Stimulated activated CD4-positive, alpha-beta T cell treated with anti-CD3 and anti-CD28 coated beads, TNF-alpha, amount 100 ng/mL, for 48 hours (primary cell): ENCODE measurements around the gene GSTA4.
"Not testable (repeated sequence)": the region's sequence is repeated elsewhere in the genome, so short reads cannot be mapped to it uniquely, and the experiment has no call there.

Experiments used
- DNase-seq, 3 donors: peaks; one replicate each; pipeline ENCODE4 v3.0.0-alpha.2; 2020; ENCODE audit warnings: low read depth in 3 of 3

Gene GSTA4

DNA sequence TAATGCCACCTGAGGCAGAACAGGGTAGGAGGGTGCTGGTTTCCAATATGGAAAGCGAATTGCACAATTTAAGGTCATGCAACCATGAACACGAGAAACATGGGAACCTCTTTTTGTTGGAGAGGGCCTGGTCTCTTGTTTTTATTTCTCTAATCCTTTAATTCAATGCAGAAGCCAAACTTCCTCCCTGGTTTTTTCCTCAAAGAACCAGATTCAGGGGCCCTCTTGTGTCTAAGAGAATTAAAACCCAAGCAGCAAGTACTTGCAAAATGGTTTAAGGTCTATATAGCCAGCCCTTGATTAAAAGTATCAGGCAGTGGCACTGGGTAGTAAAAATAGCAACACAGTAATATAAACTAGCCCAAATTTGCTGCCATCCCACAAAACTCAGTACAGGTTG is 19.5 kb downstream of the GSTA4 start:
- no peak for DNase-seq

DNA sequence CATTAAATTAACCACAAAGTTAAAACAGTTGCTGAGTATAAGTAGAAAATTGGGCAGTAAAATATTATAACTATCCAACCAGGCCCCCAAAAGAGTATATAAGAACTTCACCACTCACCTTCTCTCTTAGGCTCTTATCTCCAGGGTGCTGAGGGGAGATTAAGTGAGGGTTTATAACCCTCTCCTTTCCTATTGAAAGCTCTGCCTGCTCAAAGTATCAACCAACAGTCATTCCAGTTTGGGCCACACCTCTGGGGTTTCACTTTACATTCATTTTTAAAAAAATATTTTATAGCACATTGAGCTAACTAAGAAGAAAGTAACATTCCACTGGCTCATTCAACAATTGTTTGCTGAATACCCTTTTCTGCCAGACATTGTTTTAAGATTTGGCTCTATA is 22.1 kb downstream of the GSTA4 start:
- no peak for DNase-seq

DNA sequence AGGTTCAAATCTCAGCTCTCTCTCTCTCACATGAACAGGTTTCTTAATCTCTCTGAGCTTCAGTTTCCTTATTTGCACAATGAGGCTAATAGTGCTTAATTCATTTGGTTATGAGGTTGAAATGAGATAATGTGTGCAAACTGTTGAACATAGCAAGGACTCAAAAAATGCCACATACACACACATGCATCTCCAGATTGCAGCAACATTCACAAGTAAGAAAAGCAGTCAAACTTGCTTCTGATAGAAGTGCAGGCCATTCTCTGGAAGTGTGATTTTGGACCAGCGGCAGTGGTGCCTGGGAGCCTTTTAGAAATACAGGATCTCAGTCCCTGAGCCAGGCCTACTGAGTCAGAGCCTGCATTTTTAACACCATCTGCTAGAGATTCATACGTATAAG is 25.7 kb downstream of the GSTA4 start:
- no peak for DNase-seq

DNA sequence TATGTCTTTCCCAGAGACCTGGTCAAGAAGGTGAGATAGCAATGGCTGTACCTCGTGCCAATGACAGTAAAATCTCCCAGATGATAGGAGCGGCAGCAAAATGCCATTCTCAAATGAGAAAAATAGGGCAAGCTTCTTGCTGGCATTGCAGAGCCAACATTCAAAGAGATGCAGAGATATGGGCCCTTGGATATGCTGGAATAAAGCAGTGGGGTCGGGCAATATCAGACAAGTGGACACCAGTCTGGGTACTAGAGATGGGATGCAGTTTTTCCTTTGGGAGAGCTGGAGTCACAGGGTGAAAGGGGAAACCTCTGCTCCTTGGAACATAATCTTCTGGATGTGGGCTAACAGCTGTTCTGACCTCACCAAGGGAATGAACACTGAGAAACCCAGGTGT is 29.0 kb downstream of the GSTA4 start:
- no peak for DNase-seq

DNA sequence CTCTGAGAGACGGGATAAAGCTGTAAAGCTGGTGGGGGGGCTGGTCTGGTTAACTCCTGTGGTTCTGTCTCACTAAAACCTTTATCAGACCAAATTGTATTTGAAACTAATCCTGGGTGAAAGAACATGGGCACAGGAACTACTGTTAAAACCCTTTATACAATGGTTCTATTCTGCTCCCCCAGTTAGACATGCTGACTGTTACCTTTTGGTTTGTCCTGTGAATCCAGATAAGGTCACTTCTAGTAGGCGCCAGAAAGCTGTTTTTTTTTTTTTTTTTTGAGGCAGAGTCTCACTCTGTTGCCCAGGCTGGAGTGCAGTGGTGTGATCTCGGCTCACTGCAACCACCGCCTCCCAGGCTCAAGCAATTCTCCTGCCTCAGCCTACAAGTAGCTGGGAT is 29.7 kb downstream of the GSTA4 start:
- DNase-seq, result no peak

DNA sequence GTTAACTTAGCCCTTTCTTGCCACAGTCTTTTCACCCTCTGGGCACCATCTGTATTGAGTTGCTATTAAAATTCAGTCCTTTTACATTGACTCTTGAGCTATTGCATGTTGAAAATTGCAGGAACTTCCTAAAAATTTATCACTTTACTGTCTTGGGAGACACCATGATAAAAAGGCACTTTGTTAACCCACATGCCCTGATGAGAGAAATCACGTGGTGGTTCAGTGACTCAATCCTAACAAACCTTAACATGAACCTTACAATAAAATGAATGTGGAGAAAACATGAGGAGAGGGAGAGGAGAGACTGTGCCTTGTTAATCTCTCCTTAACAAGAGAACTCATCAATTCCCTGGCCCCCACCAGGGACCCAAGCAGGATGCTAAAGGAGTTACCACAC is 30.8 kb downstream of the GSTA4 start:
- DNase-seq, result no peak

DNA sequence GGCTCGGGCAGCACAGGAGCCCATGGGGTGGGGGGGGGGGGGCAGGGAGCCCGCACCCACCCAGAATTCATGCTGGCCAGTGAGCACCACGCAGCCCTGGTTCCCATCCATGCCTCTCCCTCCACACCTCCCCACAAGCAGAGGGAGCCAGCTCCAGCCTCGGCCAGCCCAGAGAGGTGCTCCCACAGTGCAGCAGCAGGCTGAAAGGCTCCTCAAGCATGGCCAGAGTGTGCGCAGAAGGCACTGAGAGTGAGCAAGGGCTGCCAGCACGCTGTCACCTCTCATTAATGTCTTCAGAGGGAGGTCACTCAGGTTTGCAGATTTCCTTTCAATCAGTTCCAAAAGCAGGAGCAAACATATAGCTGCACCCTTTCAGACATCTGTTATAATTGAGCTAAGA is 32.4 kb downstream of the GSTA4 start:
- no peak for DNase-seq

DNA sequence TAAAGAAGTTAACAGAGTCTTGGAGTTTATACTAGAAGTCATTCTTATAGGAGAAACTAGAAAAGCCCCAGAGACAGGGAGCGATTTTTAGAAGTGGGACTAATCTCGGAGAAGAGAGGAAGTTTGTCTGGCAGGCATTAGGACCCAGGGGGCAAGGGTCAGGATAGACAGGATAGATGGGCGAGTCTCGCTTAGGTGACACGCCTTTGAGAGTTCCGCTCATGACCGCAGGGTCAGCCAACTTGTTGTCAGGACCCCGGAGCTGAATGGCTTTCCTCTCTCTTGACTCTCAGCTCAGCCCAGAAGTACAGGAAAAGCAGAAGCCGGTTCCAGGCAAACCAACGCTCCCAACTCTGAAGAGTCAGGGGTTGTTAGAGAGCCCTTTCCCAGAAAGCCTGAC is 34.1 kb downstream of the GSTA4 start:
- DNase-seq, result not testable (repeated sequence)

DNA sequence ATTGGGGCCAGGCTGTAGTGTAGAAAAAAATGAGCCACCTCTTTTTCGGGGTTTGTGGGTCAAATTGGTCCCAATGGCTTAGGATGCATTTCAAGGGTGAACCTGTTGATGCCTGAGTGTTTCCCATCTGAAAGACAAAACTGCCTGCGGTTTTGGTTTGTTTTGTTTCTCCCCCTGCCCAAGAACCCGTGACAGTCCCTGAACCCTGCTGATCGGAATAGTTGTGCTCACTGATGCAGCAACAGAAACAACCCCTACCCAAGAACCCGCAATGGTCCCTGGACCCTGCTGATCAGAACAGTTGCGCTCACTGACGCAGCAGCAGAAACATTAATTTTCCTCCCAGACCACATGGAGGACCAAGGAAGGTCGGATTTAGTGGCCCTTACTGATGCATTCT is 34.9 kb downstream of the GSTA4 start:
- not testable (repeated sequence) for DNase-seq

DNA sequence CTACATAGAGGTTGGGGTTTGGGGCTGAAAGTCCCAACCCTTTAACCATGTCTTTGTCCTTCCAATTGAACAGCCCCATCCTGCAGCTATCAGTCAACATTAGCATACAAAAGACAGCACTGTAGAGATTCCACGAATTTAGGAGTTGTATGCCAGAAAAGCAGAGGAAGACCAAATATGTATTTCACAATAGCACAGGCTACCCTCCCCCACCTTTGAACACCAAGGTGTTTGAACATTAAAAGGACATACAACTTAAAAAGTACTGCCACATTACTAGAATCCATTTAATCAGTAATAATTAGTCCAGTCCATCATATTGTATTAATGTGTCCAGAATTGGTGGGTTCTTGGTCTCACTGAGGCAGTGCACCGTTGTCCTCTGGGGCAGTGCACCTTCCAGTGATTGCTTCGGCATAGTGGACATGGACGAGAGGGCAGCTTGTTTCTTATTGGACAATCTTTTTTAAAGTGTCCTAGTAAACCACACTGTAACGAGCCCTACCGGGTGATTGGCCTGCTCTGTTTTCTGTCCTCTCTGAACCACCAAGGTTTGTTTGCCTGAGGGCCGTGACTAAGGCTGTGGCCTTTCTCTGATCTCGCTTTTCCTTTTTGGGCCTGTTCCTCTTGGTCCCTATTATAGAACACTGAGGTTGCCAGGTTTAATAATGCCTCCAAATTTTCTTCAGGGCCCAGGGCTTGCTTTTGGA is 36.4 kb downstream of the GSTA4 start:
- DNase-seq, result no peak

DNA sequence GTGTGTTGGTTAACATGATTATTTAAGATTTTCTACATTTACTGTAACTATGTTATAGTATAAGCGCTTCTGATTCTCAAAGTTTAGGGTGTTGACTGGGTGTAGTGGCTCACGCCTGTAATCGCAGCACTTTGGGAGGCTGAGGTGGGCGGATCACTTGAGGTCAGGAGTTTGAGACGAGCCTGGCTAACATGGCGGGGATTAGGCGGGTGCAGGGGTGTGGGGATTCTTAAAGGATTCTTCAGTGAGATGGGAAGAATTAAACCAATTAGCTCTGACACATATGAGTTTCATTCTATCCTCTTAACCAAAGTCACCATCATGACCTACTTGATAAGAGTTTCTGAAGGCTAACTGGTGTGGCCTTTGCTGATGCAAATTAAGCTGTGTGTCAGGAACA is 39.2 kb downstream of the GSTA4 start:
- DNase-seq, result no peak

DNA sequence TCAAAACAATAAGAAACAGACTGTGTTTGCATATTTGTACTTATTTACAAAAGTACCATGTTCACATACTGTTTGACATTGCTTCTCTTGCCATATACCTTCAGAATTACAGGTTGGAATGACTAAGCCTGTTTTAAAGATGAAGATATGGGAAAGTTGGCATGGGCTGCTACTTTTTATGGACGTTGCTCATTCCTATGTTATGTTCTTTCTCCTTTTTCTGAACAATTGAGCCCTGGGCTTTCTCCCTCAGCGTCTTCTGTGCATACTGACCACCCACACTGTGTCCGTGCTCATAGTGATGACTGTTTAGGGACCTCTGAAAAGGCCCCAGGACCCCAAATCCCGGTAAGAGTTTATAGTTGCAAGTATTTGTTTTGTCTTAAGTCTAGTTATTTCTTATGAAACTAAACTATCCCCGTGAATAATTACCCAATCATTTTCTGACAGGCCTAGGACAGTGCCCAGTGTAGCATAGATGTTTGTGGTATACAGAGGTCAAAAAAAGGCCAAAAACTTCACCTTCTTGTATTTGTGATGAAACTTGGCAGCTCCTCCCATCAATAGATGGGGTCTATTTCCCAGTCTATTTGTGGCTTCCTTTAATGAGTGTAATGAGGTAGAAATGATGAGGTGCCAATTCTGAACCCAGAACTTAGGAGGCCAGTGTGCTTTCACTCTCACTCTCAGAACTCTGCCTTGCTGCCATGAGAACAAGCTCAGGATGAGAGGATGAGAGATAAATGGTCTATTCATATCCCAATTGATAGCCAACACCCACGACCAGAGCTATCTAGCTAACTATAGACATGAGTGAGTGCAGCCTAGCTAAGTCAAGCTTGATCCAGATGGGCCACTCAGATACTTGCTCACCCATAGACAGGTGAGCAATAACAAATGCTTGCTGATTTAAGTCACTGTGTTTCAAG is 40.9 kb downstream of the GSTA4 start:
- DNase-seq, result no peak

DNA sequence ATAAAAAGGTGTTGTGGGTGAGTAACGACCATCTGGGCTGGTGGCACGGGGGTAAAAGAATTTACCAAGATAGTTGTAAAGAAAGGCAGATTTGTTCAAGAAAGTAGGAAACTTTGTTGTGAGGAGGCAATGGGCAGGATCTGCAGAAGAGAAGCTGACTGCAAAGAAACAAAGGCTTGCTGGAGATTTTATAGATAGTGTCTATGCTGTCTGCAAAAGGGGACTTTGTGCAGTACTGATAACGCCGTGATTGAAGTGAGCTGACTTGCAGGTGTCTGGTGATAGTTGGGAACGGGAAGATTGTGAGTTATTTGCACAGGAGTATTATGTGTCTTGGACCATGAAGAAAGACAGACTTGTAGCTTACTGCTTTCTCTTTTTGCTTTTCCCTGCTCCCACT is 48.8 kb downstream of the GSTA4 start:
- no peak for DNase-seq

DNA sequence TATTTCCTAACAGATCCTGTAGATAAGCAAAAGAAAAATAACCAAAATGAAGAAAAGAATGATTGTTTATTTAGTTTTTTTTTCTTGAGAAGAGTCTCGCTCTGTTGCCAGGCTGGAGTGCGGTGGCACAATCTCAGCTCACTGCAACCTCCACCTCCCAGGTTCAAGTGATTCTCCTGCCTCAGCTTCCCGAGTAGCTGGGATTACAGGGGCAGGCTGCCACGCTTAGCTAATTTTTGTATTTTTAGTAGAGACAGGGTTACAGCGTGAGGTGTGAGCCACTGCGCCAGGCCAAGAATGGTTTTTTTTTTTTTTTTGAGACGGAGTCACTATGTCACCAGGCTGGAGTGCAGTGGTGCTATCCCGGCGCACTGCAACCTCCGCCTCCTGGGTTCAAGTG is 52.3 kb downstream of the GSTA4 start:
- not testable (repeated sequence) for DNase-seq

DNA sequence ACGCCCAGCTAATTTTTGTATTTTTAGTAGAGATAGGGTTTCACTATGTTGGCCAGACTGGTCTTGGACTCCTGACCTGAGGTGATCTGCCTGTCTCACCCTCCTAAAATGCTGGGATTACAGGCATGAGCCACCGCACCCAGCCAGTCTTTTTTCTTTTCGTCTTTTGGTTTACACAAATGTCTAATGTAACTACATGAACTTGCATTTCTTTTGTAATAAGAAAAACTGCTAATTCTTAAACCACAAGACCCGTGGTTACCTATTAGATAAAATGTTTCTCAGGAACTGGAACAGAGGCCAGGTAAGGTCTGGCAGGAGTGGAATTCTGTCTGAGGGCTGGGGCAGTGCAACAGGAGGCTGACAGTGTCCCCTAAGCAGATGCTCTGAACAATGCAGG is 52.9 kb downstream of the GSTA4 start:
- no peak for DNase-seq

DNA sequence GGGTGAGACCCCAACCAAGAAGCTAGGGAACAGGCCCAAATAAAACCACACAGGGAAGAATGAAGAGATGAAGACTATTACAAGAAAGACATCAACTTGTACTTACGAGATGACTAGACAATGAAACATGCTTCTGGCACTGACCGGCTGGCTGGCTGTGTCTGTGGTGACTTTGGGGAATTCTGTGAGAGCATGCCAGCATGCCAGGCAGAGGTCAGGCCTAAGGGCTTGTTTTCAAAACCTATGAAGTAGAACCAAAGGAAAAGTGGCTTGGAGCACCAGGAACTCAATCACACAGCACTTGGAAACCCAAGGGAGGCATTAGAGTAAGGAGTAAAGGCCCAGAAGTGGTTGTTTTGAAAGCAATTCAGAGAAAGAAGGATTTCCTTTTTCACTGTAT is 57.2 kb downstream of the GSTA4 start:
- no peak for DNase-seq

DNA sequence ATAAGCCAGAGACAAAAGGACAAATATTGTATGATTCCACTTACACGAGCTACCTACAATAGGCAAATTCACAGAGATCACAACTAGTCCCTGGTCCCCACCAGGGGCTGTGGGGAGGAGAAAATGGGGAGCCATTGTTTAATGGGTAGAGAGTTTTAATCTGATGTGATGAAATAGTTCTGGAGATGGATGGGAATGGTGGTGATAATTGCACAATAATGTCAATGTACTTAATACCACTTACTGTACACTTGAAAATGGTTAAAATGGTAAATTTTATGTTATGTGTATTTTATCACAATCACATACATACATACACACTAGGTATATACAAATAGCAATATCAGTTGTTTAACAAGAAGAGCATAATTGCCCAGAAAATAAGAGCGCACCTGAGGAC is 61.3 kb downstream of the GSTA4 start:
- DNase-seq, result no peak

DNA sequence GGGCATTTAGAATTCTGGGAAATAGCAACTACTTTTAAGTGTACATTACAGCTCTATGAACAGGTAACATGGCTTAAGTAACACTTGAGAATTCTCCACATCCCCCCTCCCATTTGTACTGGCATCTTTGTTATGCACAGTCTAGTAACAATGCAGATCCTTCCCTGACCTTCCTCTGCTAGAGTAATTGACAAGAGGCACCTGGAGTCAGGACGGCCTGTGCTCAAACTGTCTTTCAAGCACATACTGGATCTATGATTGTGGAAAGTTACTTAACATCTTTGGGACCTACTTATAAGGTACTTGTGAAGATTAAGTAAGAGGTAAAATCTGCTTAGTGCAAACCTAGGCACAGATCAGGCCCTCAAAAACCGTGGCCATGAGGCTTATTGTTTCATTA is 63.7 kb downstream of the GSTA4 start:
- no peak for DNase-seq

DNA sequence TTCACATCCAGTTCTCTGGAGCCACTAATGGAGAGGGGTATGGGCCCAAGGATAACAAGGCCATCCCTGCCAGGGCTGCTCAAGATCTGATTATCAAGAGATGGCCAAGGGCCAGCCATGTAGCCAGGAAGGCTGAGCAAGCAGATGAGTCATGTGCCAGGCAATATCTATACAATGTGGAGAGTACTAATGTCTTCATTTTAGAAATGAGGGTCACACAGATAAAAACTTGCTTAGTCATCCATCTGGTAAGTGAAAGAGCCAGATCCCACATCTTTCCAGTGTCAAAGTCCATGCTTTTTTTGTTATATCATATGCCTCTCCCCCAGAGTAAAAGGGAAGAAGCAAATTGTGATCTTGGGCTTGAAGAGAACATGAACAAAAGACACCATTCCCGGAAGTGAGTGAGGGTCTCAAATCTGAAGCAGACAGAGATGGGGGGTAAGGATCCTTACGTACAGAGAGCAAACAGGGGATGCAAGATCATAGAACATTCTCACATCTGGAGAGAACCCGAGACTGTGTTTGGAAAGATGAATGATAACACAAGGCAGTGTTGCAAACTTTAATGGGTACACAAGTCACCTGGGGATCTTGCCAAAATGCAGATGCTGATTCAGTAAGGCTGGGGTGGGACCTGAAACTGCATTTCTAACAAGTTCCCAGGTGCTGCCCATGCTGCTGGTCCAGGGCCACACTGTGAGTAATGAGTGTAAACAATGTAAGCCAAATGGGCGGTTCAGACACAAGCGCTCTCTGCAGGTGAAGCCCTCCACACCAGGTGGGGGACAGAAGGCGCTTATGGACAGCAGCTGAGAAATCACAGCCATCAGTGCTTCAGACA is 65.5 kb downstream of the GSTA4 start:
- no peak for DNase-seq
